ENCODE measurements around the gene PELI3.
A peak's percentile ranks its signal among the peaks of the same experiment; 100 is the strongest.

Gene PELI3

DNA sequence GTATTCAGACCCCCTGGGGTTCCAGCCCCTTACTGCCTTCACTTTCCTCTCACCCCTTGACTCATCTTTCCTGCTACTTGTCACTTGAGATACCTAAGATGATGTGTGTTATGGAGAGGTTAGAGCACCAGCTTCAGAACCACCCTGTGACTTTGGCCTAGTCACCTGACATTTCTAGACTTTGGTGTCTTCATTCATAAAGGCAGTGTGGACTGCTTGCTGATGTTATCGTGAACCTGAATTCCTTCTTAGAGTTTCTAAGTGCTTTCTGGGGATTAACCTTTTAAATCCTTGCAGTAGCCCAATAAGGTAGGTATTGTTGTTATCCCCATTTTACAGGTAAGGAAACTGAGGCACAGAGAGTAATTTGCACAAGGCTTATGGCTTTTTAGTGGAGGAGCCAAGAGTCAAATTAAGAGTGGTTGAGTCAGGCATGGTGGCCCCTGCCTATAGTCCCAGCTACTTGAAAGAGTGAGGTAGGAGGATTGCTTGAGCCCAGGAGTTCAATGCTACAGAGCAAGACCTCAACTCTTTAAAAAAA, 38.6 kb downstream of the PELI3 start:
- no peak for DNase-seq (ENCODE audit: low read depth)

DNA sequence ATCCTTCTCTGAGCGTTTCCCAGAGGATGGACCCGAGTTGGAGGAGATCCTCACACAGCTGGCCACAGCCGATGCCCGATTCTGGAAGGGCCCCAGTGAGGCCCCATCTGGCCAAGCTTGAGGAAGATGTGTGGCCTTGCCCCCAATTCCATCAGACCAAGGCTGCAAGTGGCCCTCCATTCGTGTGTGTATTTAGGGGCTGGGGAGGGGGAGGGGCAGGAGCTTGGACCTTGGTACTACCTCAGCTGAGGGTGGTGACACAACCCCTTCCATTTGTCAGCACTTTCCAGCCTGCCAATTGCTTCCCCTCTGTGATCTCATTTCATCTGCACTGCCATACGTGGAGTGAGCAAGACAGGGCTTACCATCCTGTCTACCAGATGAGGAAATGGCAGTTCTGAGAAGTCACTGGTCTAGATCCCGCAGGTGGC, 42.4 kb downstream of the PELI3 start:
- peak; percentile 19 for DNase-seq (ENCODE audit: low read depth)

DNA sequence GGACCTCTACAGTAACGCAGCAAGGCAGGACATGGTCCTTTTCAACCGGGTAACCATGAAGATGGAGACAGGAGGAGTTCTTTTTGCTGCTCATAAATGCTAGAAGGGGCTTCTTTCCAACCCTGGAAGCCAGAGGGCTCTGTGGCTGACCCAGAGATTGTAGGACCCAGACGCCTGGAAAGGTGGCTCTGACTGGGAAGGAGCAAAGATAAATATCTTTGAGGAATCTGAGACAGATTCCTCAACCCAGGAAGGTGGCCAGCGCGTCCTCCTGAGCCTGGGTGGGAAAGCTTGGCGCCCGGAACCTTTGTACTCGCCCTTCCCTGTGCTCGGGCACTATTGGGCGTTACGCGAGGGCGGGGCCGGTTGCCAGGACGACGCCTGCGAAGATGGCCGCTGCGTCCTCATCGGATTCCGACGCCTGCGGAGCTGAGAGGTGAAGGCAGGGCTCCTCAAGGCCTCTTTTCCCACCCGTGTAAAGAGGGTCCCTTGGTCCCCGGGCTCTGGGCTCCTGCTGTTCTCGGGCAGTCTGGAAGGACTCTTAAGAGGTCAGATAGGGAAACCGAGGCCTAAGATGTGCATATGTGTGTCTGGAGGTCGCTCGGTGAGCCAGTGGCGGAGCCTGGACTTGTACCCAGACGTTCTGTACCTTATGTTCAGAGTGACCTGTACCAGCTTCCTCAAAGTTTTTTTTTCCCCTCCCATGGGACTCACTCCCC, 43.7 kb downstream of the PELI3 start, which contains the start of gene BBS1:
BBS1 (plus strand) TSS at position 365 of the 719 bp plus-strand sequence; CDS start at position 390, 25 bp downstream.
- peak; percentile 62 for DNase-seq (ENCODE audit: low read depth)

GRCh38 chr11:66510990-66511339, 44.3 kb downstream of the PELI3 start:
- no peak for DNase-seq (ENCODE audit: low read depth)

DNA sequence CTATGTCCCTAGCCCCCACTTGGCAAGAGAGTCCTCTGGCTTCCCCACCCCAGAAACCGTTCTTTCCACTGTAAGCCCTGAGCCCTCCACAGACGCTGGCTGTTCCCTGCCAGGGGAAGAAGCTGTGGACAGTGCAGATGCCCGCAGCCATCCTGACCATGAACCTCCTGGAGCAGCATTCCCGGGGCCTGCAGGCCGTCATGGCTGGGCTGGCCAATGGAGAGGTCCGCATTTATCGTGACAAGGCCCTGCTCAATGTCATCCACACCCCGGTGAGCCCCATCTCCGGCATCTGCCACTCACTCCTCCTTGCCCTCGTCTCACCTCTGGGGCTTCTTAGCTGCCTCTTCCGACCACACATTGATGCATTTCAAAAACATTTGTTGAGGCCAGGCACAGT, 56.9 kb downstream of the PELI3 start:
- no peak for DNase-seq (ENCODE audit: low read depth)

- no peak for DNase-seq (ENCODE audit: low read depth)
These were observed 57.8 kb downstream of the PELI3 start for GRCh38 chr11:66524304-66525040.

Data from amniotic epithelial cell (primary cell).